GM12878 (cell line): ENCODE results near the gene LRRC75B. TPM values are rescaled to one million over a fixed set of nuclear protein-coding genes. Genes with fewer than 3 reads are reported as not detected.

Experiments
- ATF2 ChIP-seq: IDR thresholded peaks from 2 replicates; pipeline ENCODE4 v1.6.1; 2012; ENCODE audit warnings: low read length, inconsistent platforms
- CHD2 ChIP-seq: IDR thresholded peaks from 2 replicates; pipeline ENCODE4 v1.6.1; 2011; ENCODE audit warnings: low read depth, low read length, improper control_type of control experiment, borderline replicate concordance
- CHD4 ChIP-seq: fragments of 200-600 bp; sonication (generic); IDR thresholded peaks from 2 replicates; pipeline ENCODE4 v1.6.1; 2016; ENCODE audit warnings: mild to moderate bottlenecking
- CREM ChIP-seq: IDR thresholded peaks from 2 replicates; pipeline ENCODE4 v1.6.1; 2014; ENCODE audit warnings: antibody characterized with exemption, low read depth
- EED ChIP-seq: sonication (generic); IDR thresholded peaks from 2 replicates; pipeline ENCODE4 v1.6.1; 2016; ENCODE audit warnings: antibody characterized with exemption, low read depth
- FOS ChIP-seq: IDR thresholded peaks from 3 replicates; pipeline ENCODE4 v1.6.1; 2011; ENCODE audit warnings: borderline replicate concordance; ENCODE audit not compliant: insufficient read length; ENCODE audit errors: extremely low read depth
- FOXM1 ChIP-seq: IDR thresholded peaks from 2 replicates; pipeline ENCODE4 v1.6.1; 2012; ENCODE audit warnings: low read depth, mild to moderate bottlenecking, inconsistent platforms, low read length, moderate library complexity
- HDGF ChIP-seq: fragments of 450-650 bp; IDR thresholded peaks from 2 replicates; pipeline ENCODE4 v1.6.1; 2016; ENCODE audit warnings: antibody characterized with exemption
- LARP7 ChIP-seq: fragments of 450-650 bp; IDR thresholded peaks from 2 replicates; pipeline ENCODE4 v1.6.1; 2017; ENCODE audit warnings: mild to moderate bottlenecking
- MEF2B ChIP-seq: fragments of 450-650 bp; IDR thresholded peaks from 2 replicates; pipeline ENCODE4 v1.6.1; 2018; ENCODE audit warnings: mild to moderate bottlenecking, moderate library complexity; ENCODE audit not compliant: partially characterized antibody, poor library complexity, severe bottlenecking
- PAX8 ChIP-seq: fragments of 450-650 bp; IDR thresholded peaks from 2 replicates; pipeline ENCODE4 v1.6.1; 2017; ENCODE audit warnings: mild to moderate bottlenecking, moderate library complexity
- SKIL ChIP-seq: fragments of 450-650 bp; IDR thresholded peaks from 2 replicates; pipeline ENCODE4 v1.6.1; 2017; ENCODE audit warnings: mild to moderate bottlenecking, low read depth, inconsistent platforms; ENCODE audit not compliant: poor library complexity, severe bottlenecking
- STAT3 ChIP-seq: IDR thresholded peaks from 2 replicates; pipeline ENCODE4 v1.6.1; 2011; ENCODE audit warnings: low read depth, low read length, improper control_type of control experiment
- SUPT20H ChIP-seq: IDR thresholded peaks from 2 replicates; pipeline ENCODE4 v1.6.1; 2011; ENCODE audit warnings: low read depth, mild to moderate bottlenecking, low read length, moderate library complexity, borderline replicate concordance; ENCODE audit not compliant: control insufficient read depth
- YY1 ChIP-seq: IDR thresholded peaks from 2 replicates; pipeline ENCODE4 v1.6.1; 2011; ENCODE audit warnings: low read depth, mild to moderate bottlenecking, low read length
- ZNF217 ChIP-seq: fragments of 450-650 bp; IDR thresholded peaks from 2 replicates; pipeline ENCODE4 v1.6.1; 2017; ENCODE audit warnings: antibody characterized with exemption, mild to moderate bottlenecking
- ZNF687 ChIP-seq: fragments of 450-650 bp; IDR thresholded peaks from 2 replicates; pipeline ENCODE4 v1.6.1; 2017; ENCODE audit warnings: mild to moderate bottlenecking, moderate library complexity
- ZZZ3 ChIP-seq: IDR thresholded peaks from 2 replicates; pipeline ENCODE4 v1.6.1; 2011; ENCODE audit warnings: low read depth; ENCODE audit not compliant: control insufficient read depth, insufficient read length
- polyA plus RNA-seq, 11 experiments: library from polyadenylated mRNA; depleted of rRNA in 4 of 11; unstranded in 6 of 11; stranded (reverse) in 5 of 11; fragments of >200 nt; fragmentation: Nextera tagmentation in 4 of 11; fragmentation: Illumina TruSeq in 1 of 11; extraction: Ambion mirVana in 4 of 11; extraction: Trizol in 1 of 11; gene quantifications; 1 replicate in 1 of 11; 2 replicates in 10 of 11; pipeline versions ENCODE4 v1.2.1 to v1.2.3, GENCODE V29; 2011 to 2016; ENCODE audit warnings: inconsistent platforms in 2 of 11, missing spikeins in 2 of 11, low read depth in 1 of 11
- total RNA-seq, 4 experiments: library from RNA; depleted of rRNA in 3 of 4; stranded (reverse); fragments of >200 nt in 3 of 4; fragmentation: Illumina TruSeq in 1 of 4; extraction: Trizol in 1 of 4; gene quantifications; 2 replicates each; pipeline versions ENCODE4 v1.2.1 to v1.2.3, GENCODE V29; 2013 to 2021
- TF ChIP-seq, protein P1 (sequence below): fragments of 450-650 bp; IDR thresholded peaks from 2 replicates; pipeline ENCODE4 v1.6.1; 2017; ENCODE audit warnings: antibody characterized with exemption, mild to moderate bottlenecking, moderate library complexity

Gene LRRC75B
- total and polyA plus RNA-seq, 10 of the 15 experiments (the other 5 are each of a cell fraction or from before 2014, with no cell fraction given) = 0.09 to 0.98 (median 0.11) TPM; not detected in 3

- no peak for TF ChIP-seq ZZZ3
- no peak for TF ChIP-seq SKIL
- 0 out of 2 replicates have a peak, but pooled peaks have one; percentile 33 for TF ChIP-seq ZNF217
- no peak for TF ChIP-seq CHD4
- TF ChIP-seq SUPT20H = no peak
- no peak for TF ChIP-seq STAT3
- TF ChIP-seq CREM = no peak
- TF ChIP-seq ATF2 = no peak
- TF ChIP-seq EED = no peak
- no peak for TF ChIP-seq FOXM1
- no peak for TF ChIP-seq CHD2
- peak; percentile 31; the same call in 1 of the 2 replicates for TF ChIP-seq ZNF687
- TF ChIP-seq PAX8 = no peak
- 0 out of 2 replicates have a peak, but pooled peaks have one; percentile 41 for TF ChIP-seq YY1
- TF ChIP-seq, protein P1, sequence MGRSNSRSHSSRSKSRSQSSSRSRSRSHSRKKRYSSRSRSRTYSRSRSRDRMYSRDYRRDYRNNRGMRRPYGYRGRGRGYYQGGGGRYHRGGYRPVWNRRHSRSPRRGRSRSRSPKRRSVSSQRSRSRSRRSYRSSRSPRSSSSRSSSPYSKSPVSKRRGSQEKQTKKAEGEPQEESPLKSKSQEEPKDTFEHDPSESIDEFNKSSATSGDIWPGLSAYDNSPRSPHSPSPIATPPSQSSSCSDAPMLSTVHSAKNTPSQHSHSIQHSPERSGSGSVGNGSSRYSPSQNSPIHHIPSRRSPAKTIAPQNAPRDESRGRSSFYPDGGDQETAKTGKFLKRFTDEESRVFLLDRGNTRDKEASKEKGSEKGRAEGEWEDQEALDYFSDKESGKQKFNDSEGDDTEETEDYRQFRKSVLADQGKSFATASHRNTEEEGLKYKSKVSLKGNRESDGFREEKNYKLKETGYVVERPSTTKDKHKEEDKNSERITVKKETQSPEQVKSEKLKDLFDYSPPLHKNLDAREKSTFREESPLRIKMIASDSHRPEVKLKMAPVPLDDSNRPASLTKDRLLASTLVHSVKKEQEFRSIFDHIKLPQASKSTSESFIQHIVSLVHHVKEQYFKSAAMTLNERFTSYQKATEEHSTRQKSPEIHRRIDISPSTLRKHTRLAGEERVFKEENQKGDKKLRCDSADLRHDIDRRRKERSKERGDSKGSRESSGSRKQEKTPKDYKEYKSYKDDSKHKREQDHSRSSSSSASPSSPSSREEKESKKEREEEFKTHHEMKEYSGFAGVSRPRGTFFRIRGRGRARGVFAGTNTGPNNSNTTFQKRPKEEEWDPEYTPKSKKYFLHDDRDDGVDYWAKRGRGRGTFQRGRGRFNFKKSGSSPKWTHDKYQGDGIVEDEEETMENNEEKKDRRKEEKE = no peak
- TF ChIP-seq FOS = no peak
- TF ChIP-seq MEF2B = no peak
- TF ChIP-seq HDGF = 0 out of 2 replicates have a peak, but pooled peaks have one; percentile 25
- TF ChIP-seq LARP7 = 0 out of 2 replicates have a peak, but pooled peaks have one; percentile 40
These were observed at the start of gene LRRC75B (continued) for GRCh38 chr22:24592851-24593558.
